Heart left ventricle (tissue), 13 donors: ENCODE measurements around the gene MINDY2.

Experiments
- POLR2A ChIP-seq, 2 donors: fragments of 450-650 bp; IDR thresholded peaks; one replicate each; pipeline ENCODE4 v1.6.1; 2017; ENCODE audit warnings: antibody characterized with exemption in 2 of 2, mild to moderate bottlenecking in 2 of 2, moderate library complexity in 2 of 2
- TF ChIP-seq, protein P1 (sequence below), 12 donors: fragments of 200-600 bp; sonication (generic) in 4 of 12; IDR thresholded peaks; one replicate each; pipeline versions ENCODE4 v1.5.0 to v1.8.0; 2018 to 2022; ENCODE audit warnings: antibody characterized with exemption in 12 of 12, mild to moderate bottlenecking in 5 of 12
- donor health status: ischemic (EF 13 %, LVEDD 7.1; RV severe dilation, severe dysfunction).
- donor health status: DM: no; HTN: yes; CAD: no.
- donor health status: DM: no; HTN: no; CAD: no.
- donor health status: ischemic (EF 25% LVEDD 6.9; RV normal size, moderate dysfunction).
- donor health status: ischemic (EF 25% LVEDD 5.7; RV mildly dilated, moderate dysfunction).
- donor health status: ischemic (EF 35%, LVEDD 5.7; RV mildly dilated, moderate dysfunction).
- donor health status: nonischemic (EF 11% LVEDD 7.7; RV severe dilation, severe dysfunction).
- donor health status: DM: yes; HTN: yes; CAD: no.
- donor health status: PGD.
- donor health status: ischemic (EF 29% LVEDD 5.4; RV normal size, mild dysfunction).
- donor health status: nonischemic (EF 23%, LVEDD 6.1; RV moderate dilation, normal function).

DNA sequence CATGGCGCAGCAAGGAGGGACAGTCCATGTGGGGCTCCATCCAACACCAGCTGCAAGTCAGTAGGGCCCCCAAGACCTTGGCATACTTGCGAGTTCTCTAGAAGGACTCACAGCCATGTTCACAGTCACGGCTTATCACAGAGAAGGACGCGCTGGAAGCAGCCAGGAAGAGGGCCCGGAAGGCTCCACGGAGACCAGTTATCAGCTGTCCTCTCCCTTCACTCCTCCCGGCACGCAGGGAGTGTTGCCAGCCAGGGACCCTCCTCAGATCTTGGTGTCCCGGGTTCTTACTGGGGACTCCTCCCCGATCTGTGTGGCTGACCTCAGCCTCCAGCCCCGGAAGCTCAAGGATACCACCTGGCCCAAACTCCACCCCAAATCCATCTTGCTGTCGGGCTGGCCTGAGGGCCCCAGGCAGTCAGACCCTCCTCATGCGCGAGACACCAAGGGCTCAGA is 94.4 kb downstream of the MINDY2 start:
- TF ChIP-seq, protein P1, sequence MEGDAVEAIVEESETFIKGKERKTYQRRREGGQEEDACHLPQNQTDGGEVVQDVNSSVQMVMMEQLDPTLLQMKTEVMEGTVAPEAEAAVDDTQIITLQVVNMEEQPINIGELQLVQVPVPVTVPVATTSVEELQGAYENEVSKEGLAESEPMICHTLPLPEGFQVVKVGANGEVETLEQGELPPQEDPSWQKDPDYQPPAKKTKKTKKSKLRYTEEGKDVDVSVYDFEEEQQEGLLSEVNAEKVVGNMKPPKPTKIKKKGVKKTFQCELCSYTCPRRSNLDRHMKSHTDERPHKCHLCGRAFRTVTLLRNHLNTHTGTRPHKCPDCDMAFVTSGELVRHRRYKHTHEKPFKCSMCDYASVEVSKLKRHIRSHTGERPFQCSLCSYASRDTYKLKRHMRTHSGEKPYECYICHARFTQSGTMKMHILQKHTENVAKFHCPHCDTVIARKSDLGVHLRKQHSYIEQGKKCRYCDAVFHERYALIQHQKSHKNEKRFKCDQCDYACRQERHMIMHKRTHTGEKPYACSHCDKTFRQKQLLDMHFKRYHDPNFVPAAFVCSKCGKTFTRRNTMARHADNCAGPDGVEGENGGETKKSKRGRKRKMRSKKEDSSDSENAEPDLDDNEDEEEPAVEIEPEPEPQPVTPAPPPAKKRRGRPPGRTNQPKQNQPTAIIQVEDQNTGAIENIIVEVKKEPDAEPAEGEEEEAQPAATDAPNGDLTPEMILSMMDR (IDR thresholded peaks at IDR 0.05), result no peak
- no peak for TF ChIP-seq POLR2A (IDR thresholded peaks at IDR 0.05)
